ENCODE data around the gene OPHN1.
"Not testable (repeated sequence)": the region's sequence is repeated elsewhere in the genome, so short reads cannot be mapped to it uniquely, and the experiment has no call there.

The OPHN1 gene

GRCh38 chrX:68139791-68140190 lies 293.5 kb downstream of the OPHN1 start:
- DNase-seq = no peak

GRCh38 chrX:68133181-68133580 lies 300.1 kb downstream of the OPHN1 start:
- no peak for DNase-seq

- no peak for DNase-seq
Measured at GRCh38 chrX:68132749-68133148, 300.5 kb downstream of the OPHN1 start.

GRCh38 chrX:68121835-68122234 lies 311.5 kb downstream of the OPHN1 start:
- no peak for DNase-seq

- DNase-seq = no peak
Measured at GRCh38 chrX:68121371-68121770, 311.9 kb downstream of the OPHN1 start.

GRCh38 chrX:68115371-68115770 lies 317.9 kb downstream of the OPHN1 start:
- no peak for DNase-seq

- no peak for DNase-seq
Measured at GRCh38 chrX:68114573-68115129, 318.6 kb downstream of the OPHN1 start.

GRCh38 chrX:68113837-68114572 lies 319.3 kb downstream of the OPHN1 start:
- DNase-seq = no peak

- no peak for DNase-seq
Measured at GRCh38 chrX:68112321-68112720, 321.0 kb downstream of the OPHN1 start.

GRCh38 chrX:68109162-68109561 lies 324.1 kb downstream of the OPHN1 start:
- DNase-seq = no peak

GRCh38 chrX:68098431-68098830 lies 334.9 kb downstream of the OPHN1 start:
- no peak for DNase-seq

GRCh38 chrX:68090266-68090665 lies 343.0 kb downstream of the OPHN1 start:
- DNase-seq = no peak

- no peak for DNase-seq
Measured at GRCh38 chrX:68087526-68087925, 345.8 kb downstream of the OPHN1 start.

GRCh38 chrX:68086709-68087108 lies 346.6 kb downstream of the OPHN1 start:
- no peak for DNase-seq

- DNase-seq = no peak
Measured at GRCh38 chrX:68084765-68085164, 348.5 kb downstream of the OPHN1 start.

- DNase-seq = no peak
Measured at GRCh38 chrX:68083510-68083909, 349.8 kb downstream of the OPHN1 start.

- no peak for DNase-seq
Measured at GRCh38 chrX:68079961-68080360, 353.3 kb downstream of the OPHN1 start.

- not testable (repeated sequence) for DNase-seq
Measured at GRCh38 chrX:68078801-68079200, 354.5 kb downstream of the OPHN1 start.

GRCh38 chrX:68077378-68077777 lies 355.9 kb downstream of the OPHN1 start:
- DNase-seq = no peak

- no peak for DNase-seq
Measured at GRCh38 chrX:68072041-68072440, 361.3 kb downstream of the OPHN1 start.

- DNase-seq = not testable (repeated sequence)
Measured at GRCh38 chrX:68070119-68070518, 363.2 kb downstream of the OPHN1 start.

- no peak for DNase-seq
Measured at GRCh38 chrX:68061206-68061535, 372.1 kb downstream of the OPHN1 start.

GRCh38 chrX:68060506-68061205 lies 372.6 kb downstream of the OPHN1 start:
- DNase-seq = no peak

GRCh38 chrX:68059469-68059868 lies 373.8 kb downstream of the OPHN1 start:
- DNase-seq = no peak
